GM23338 (cell line): ENCODE data around the gene CTXN3. TPM values are rescaled to one million over a fixed set of nuclear protein-coding genes. Genes with fewer than 3 reads are reported as not detected.
"Not testable (repeated sequence)": the region's sequence is repeated elsewhere in the genome, so short reads cannot be mapped to it uniquely, and the experiment has no call there.

Experiments
- ATAC-seq: fragments of 200-7000 bp; cut with Tn5 transposase; 3 replicates; pipeline ENCODE4 v1.9.1; 2020
- DNase-seq: peaks from one replicate; pipeline ENCODE4 v3.0.0-alpha.2; 2015; ENCODE audit warnings: low spot score
- H2AFZ ChIP-seq: fragments of 200-600 bp; sonication (generic); 2 replicates; pipeline ENCODE4 v1.8.0; 2016; ENCODE audit warnings: antibody characterized with exemption, mild to moderate bottlenecking, moderate library complexity
- H3F3A ChIP-seq: fragments of 200-600 bp; sonication (generic); replicated peaks from 2 replicates; pipeline ENCODE4 v1.8.0; 2017; ENCODE audit warnings: antibody characterized with exemption, mixed run types, low read depth
- H3K27ac ChIP-seq: fragments of 200-600 bp; sonication (generic); 2 replicates; pipeline ENCODE4 v1.6.1; 2016; ENCODE audit warnings: low read depth
- H3K27me3 ChIP-seq: fragments of 200-600 bp; sonication (generic); 2 replicates; pipeline ENCODE4 v1.8.0; 2016; ENCODE audit warnings: mild to moderate bottlenecking, mixed run types, moderate library complexity; ENCODE audit not compliant: insufficient read depth
- H3K36me3 ChIP-seq: fragments of 200-600 bp; sonication (generic); 2 replicates; pipeline ENCODE4 v1.8.0; 2016; ENCODE audit warnings: mild to moderate bottlenecking; ENCODE audit not compliant: insufficient read depth
- H3K4me1 ChIP-seq: fragments of 200-600 bp; sonication (generic); 2 replicates; pipeline ENCODE4 v1.8.0; 2016; ENCODE audit warnings: mild to moderate bottlenecking, moderate library complexity; ENCODE audit not compliant: insufficient read depth
- H3K4me2 ChIP-seq: fragments of 200-600 bp; sonication (generic); 2 replicates; pipeline ENCODE4 v1.7.1; 2017; ENCODE audit warnings: mixed run types
- H3K4me3 ChIP-seq: fragments of 200-600 bp; sonication (generic); 2 replicates; pipeline ENCODE4 v1.6.1; 2016; ENCODE audit warnings: mixed run types
- H3K79me2 ChIP-seq: fragments of 200-600 bp; sonication (generic); replicated peaks from 2 replicates; pipeline ENCODE4 v1.8.0; 2017; ENCODE audit warnings: mild to moderate bottlenecking; ENCODE audit not compliant: insufficient read depth
- H3K9me2 ChIP-seq: fragments of 200-600 bp; sonication (generic); 2 replicates; pipeline ENCODE4 v1.8.0; 2017; ENCODE audit not compliant: insufficient read depth
- H4K20me1 ChIP-seq: fragments of 200-600 bp; sonication (generic); replicated peaks from 2 replicates; pipeline ENCODE4 v1.8.0; 2017; ENCODE audit warnings: mild to moderate bottlenecking; ENCODE audit not compliant: insufficient read depth
- H3K27ac Mint-ChIP-seq: 2 replicates; pipeline ENCODE4 v1.8.0; 2020; ENCODE audit warnings: inconsistent platforms, mild to moderate bottlenecking, moderate library complexity, mixed read lengths
- H3K27me3 Mint-ChIP-seq: 3 replicates; pipeline ENCODE4 v1.8.0; 2022; ENCODE audit warnings: low read depth, mild to moderate bottlenecking, moderate library complexity, mixed read lengths, inconsistent platforms; ENCODE audit not compliant: insufficient read depth, poor library complexity
- H3K36me3 Mint-ChIP-seq: 3 replicates; pipeline ENCODE4 v1.8.0; 2021; ENCODE audit warnings: low read depth, mild to moderate bottlenecking, inconsistent platforms, moderate library complexity, mixed read lengths
- H3K4me1 Mint-ChIP-seq: 3 replicates; pipeline ENCODE4 v1.8.0; 2020; ENCODE audit warnings: mild to moderate bottlenecking, inconsistent platforms, mixed read lengths
- H3K4me3 Mint-ChIP-seq: 3 replicates; pipeline ENCODE4 v1.8.0; 2021; ENCODE audit warnings: moderate library complexity, mild to moderate bottlenecking, inconsistent platforms, mixed read lengths
- H3K9me3 Mint-ChIP-seq: 3 replicates; pipeline ENCODE4 v1.8.0; 2020; ENCODE audit warnings: moderate library complexity, mild to moderate bottlenecking, inconsistent platforms, mixed read lengths
- CTCF ChIP-seq, 2 experiments: fragments of 200-600 bp in 1 of 2; sonication (generic) in 1 of 2; conservative IDR thresholded peaks; 2 replicates each; pipeline versions ENCODE4 v1.5.1 to v1.6.1; 2016 to 2017; ENCODE audit warnings: antibody characterized with exemption in 2 of 2, low read depth in 2 of 2, mild to moderate bottlenecking in 2 of 2, moderate library complexity in 1 of 2
- ETS1 ChIP-seq: IDR thresholded peaks from 2 replicates; pipeline ENCODE4 v1.6.1; 2016; ENCODE audit warnings: antibody characterized with exemption
- EZH2 ChIP-seq: fragments of 200-600 bp; sonication (generic); IDR thresholded peaks from one replicate; pipeline ENCODE4 v1.8.0; 2017; ENCODE audit warnings: antibody characterized with exemption, mild to moderate bottlenecking, low read depth; ENCODE audit not compliant: unreplicated experiment
- EZH2phosphoT487 ChIP-seq: fragments of 200-600 bp; sonication (generic); IDR thresholded peaks from one replicate; pipeline ENCODE4 v1.8.1; 2018; ENCODE audit warnings: antibody characterized with exemption; ENCODE audit not compliant: unreplicated experiment
- JUNB ChIP-seq: IDR thresholded peaks from one replicate; pipeline ENCODE4 v1.6.1; 2016; ENCODE audit warnings: antibody characterized with exemption; ENCODE audit not compliant: unreplicated experiment
- NANOG ChIP-seq: IDR thresholded peaks from 2 replicates; pipeline ENCODE4 v1.6.1; 2016; ENCODE audit warnings: antibody characterized with exemption, borderline replicate concordance
- POLR2AphosphoS5 ChIP-seq: IDR thresholded peaks from 2 replicates; pipeline ENCODE4 v1.6.1; 2016; ENCODE audit warnings: antibody characterized with exemption, low read depth
- STAT1 ChIP-seq: IDR thresholded peaks from one replicate; pipeline ENCODE4 v1.6.1; 2016; ENCODE audit warnings: antibody characterized with exemption; ENCODE audit not compliant: unreplicated experiment
- ZNF114 ChIP-seq: fragments of 250-450 bp; sonication (Bioruptor Pico); IDR thresholded peaks from 2 replicates; pipeline ENCODE4 v1.5.0; 2020; ENCODE audit warnings: mild to moderate bottlenecking, moderate library complexity
- ZNF331 ChIP-seq: fragments of 250-450 bp; sonication (Bioruptor Pico); IDR thresholded peaks from 2 replicates; pipeline ENCODE4 v1.5.0; 2020; ENCODE audit warnings: low read depth, mild to moderate bottlenecking, moderate library complexity
- polyA plus RNA-seq: library from polyadenylated mRNA; unstranded; fragments of >200 nt; fragmentation: Nextera tagmentation; extraction: Ambion mirVana; gene quantifications from 2 replicates; pipeline ENCODE4 v1.2.1, GENCODE V29; 2016
- total RNA-seq: library from RNA; depleted of rRNA; stranded (reverse); fragments of >200 nt; shearing (Covaris generic); gene quantifications from 2 replicates; pipeline ENCODE4 v1.2.3, GENCODE V29; 2014

CTXN3 gene
- total and polyA plus RNA-seq, 2 experiments from 2014 or later = not detected

- no peak for TF ChIP-seq CTCF (conservative IDR thresholded peaks at IDR 0.05; ENCODE audit: low read depth in 2 of 2)
Observed at GRCh38 chr5:127673117-127673800, 24.4 kb downstream of the CTXN3 start (continued).

- H3K4me3 ChIP-seq, H3K4me3 Mint-ChIP-seq, H3K4me1 ChIP-seq, H3K79me2 ChIP-seq, ATAC-seq, H3K36me3 ChIP-seq, H2AFZ ChIP-seq, H3K9me3 Mint-ChIP-seq, H3K4me2 ChIP-seq, H3K27me3 ChIP-seq, DNase-seq, H3K4me1 Mint-ChIP-seq, H3K36me3 Mint-ChIP-seq, H3K9me2 ChIP-seq, H3K27me3 Mint-ChIP-seq, H3K27ac ChIP-seq, H3F3A ChIP-seq, H3K27ac Mint-ChIP-seq, H4K20me1 ChIP-seq: not testable (repeated sequence)
Observed at GRCh38 chr5:127676951-127677350, 28.1 kb downstream of the CTXN3 start.

GRCh38 chr5:127679691-127680330, 30.9 kb downstream of the CTXN3 start:
- not testable (repeated sequence) for H3K79me2 ChIP-seq, H3K36me3 Mint-ChIP-seq, H3K4me1 Mint-ChIP-seq, H3K4me1 ChIP-seq, H3K27me3 ChIP-seq, H3F3A ChIP-seq, H4K20me1 ChIP-seq, H2AFZ ChIP-seq, H3K9me3 Mint-ChIP-seq, H3K36me3 ChIP-seq, H3K27ac ChIP-seq, H3K4me3 Mint-ChIP-seq, H3K4me2 ChIP-seq, ATAC-seq, H3K27me3 Mint-ChIP-seq, H3K4me3 ChIP-seq, H3K27ac Mint-ChIP-seq, DNase-seq, H3K9me2 ChIP-seq

- ATAC-seq = no peak
- H3K27me3 ChIP-seq = no peaks in the 10 kb centered on the region
- H3K27ac ChIP-seq = no peak overlapping the region
- no peak overlapping the region for H3K4me2 ChIP-seq
- H3K9me3 Mint-ChIP-seq = no peaks in the 10 kb centered on the region
- no peaks in the 10 kb centered on the region for H3K36me3 Mint-ChIP-seq
- no peaks in the 10 kb centered on the region for H3K4me1 Mint-ChIP-seq
- H3K79me2 ChIP-seq = no peaks in the 10 kb centered on the region
- 0 out of 2 replicates have a peak, but pooled peaks cover 4% of the 10 kb centered on the region for H3K9me2 ChIP-seq
- no peaks in the 10 kb centered on the region for H4K20me1 ChIP-seq
- no peaks in the 10 kb centered on the region for H3F3A ChIP-seq
- no peaks in the 10 kb centered on the region for H3K4me1 ChIP-seq
- H3K4me3 Mint-ChIP-seq = no peak overlapping the region
- no peaks in the 10 kb centered on the region; the same call in 1 of the 2 replicates for H3K36me3 ChIP-seq
- H2AFZ ChIP-seq = no peak overlapping the region
- no peaks in the 10 kb centered on the region for H3K27me3 Mint-ChIP-seq
- DNase-seq = no peak
- H3K4me3 ChIP-seq = no peak overlapping the region
- no peak overlapping the region for H3K27ac Mint-ChIP-seq
- TF ChIP-seq CTCF (conservative IDR thresholded peaks at IDR 0.05; ENCODE audit: low read depth in 2 of 2) = no peak
- no peak for TF ChIP-seq STAT1
- no peak for TF ChIP-seq POLR2AphosphoS5
- no peak for TF ChIP-seq ZNF331 (CRISPR knock-in tag)
- no peak for TF ChIP-seq ZNF114 (CRISPR knock-in tag)
- TF ChIP-seq EZH2 = no peak
- no peak for TF ChIP-seq ETS1
- TF ChIP-seq NANOG = no peak
- no peak for TF ChIP-seq JUNB
- no peak for TF ChIP-seq EZH2phosphoT487
Observed at GRCh38 chr5:127680595-127680994, 31.7 kb downstream of the CTXN3 start.
